ENCODE data around the gene ABHD16A. TPM values are rescaled to one million over a fixed set of nuclear protein-coding genes. Genes with fewer than 3 reads are reported as not detected.

ABHD16A gene
- total RNA-seq, 4 donors from 2014 or later: 38.5 to 43.3 (median 40.1) TPM

GRCh38 chr6:31729979-31730630, 27.0 kb upstream of the ABHD16A start:
- Histone ChIP-seq H3K4me3 (peak overlapping the region; percentile 68 to 91 (median 79)), H3K36me3 (peaks cover 27 to 67% (median 32%) of the 10 kb centered on the region in 3 donors), H3K27ac (peak overlapping the region; percentile 90 to 98 (median 96)), H3K27me3 (no peaks in the 10 kb centered on the region), H3K4me1 (peaks cover 31 to 91% (median 40%) of the 10 kb centered on the region in 3 donors), H3K9me3 (no peaks in the 10 kb centered on the region)
- TF ChIP-seq POLR2A (IDR thresholded peaks at IDR 0.05) (peak in 2 of 4 donors; percentile 31 to 54), CTCF (IDR thresholded peaks at IDR 0.05) (no peak)
- intact Hi-C loops (cut with DNase I): loop anchor here (10.0 kb wide), 1 partner anchor 105 kb away; no protein-coding TSS in a partner anchor
- DNase-seq: no peak
- WGBS, 2 donors: 13 to 46% methylated on average over 12 to 25 of the region's 46 CpGs

- Histone ChIP-seq H3K4me1 (peaks cover 31 to 93% (median 39%) of the 10 kb centered on the region in 3 donors), H3K4me3 (peak overlapping the region; percentile 68 to 91 (median 79)), H3K36me3 (peaks cover 27 to 67% (median 32%) of the 10 kb centered on the region in 3 donors), H3K27ac (peak overlapping the region; percentile 90 to 98 (median 96)), H3K27me3 (no peaks in the 10 kb centered on the region), H3K9me3 (no peaks in the 10 kb centered on the region)
- intact Hi-C loops (cut with DNase I): no loop called here
- DNase-seq: no peak
- 0 to 1% methylated on average over 14 to 16 of the region's 29 CpGs for WGBS, 2 donors
- TF ChIP-seq POLR2A (IDR thresholded peaks at IDR 0.05) (peak in 2 of 4 donors; percentile 10 to 36), CTCF (IDR thresholded peaks at IDR 0.05) (peak in 2 of 6 experiments; percentile 56 to 71)
Measured at GRCh38 chr6:31729515-31729978, 26.4 kb upstream of the ABHD16A start.

- Histone ChIP-seq H3K9me3 (no peaks in the 10 kb centered on the region), H3K4me3 (peak within 1 kb of the TSS; percentile 68 to 91 (median 79)), H3K36me3 (peaks cover 24 to 61% (median 28%) of the 10 kb centered on the region in 3 donors), H3K27ac (peak within 1 kb of the TSS; percentile 90 to 98 (median 96)), H3K4me1 (peaks cover 26 to 90% (median 33%) of the 10 kb centered on the region in 3 donors), H3K27me3 (no peaks in the 10 kb centered on the region)
- WGBS, 2 donors: 17 to 49% methylated on average over 21 to 25 of the region's 36 CpGs
- intact Hi-C loops (cut with DNase I): no loop called here
- no peak for TF ChIP-seq POLR2A (IDR thresholded peaks at IDR 0.05)
- TF ChIP-seq CTCF (IDR thresholded peaks at IDR 0.05): peak in 4 of 6 experiments; percentile 53 to 78 (median 63)
- DNase-seq: no peak
Measured at GRCh38 chr6:31728767-31729514, 25.8 kb upstream of the ABHD16A start, which contains the start of gene DDAH2. DDAH2 (minus strand) TSS chr6:31729299; CDS start chr6:31729161, 138 bp downstream.

- Histone ChIP-seq H3K4me1 (peaks cover 21 to 80% (median 28%) of the 10 kb centered on the region in 3 donors), H3K4me3 (peak overlapping the region in 3 of 4 donors; percentile 73 to 91 (median 85)), H3K27me3 (no peaks in the 10 kb centered on the region), H3K27ac (peak overlapping the region; percentile 31 to 98 (median 96)), H3K36me3 (peaks cover 15 to 52% (median 19%) of the 10 kb centered on the region in 3 donors), H3K9me3 (no peaks in the 10 kb centered on the region)
- intact Hi-C loops (cut with DNase I): no loop called here
- TF ChIP-seq CTCF (IDR thresholded peaks at IDR 0.05) (no peak), POLR2A (IDR thresholded peaks at IDR 0.05) (no peak)
- no peak for DNase-seq
- 68 to 74% methylated on average over 18 to 19 of the region's 41 CpGs for WGBS, 2 donors
Measured at GRCh38 chr6:31727717-31728671, 24.9 kb upstream of the ABHD16A start.
